GM23248 (cell line): ENCODE results near the gene LIN7C. TPM values are rescaled to one million over a fixed set of nuclear protein-coding genes. Genes with fewer than 3 reads are reported as not detected.

Experiments used
- DNase-seq: peaks from one replicate; pipeline ENCODE4 v3.0.0-alpha.2; 2015
- H2AFZ ChIP-seq: fragments of 200-600 bp; sonication (generic); 2 replicates; pipeline ENCODE4 v1.6.1; 2016; ENCODE audit warnings: antibody characterized with exemption
- H3F3A ChIP-seq: fragments of 200-600 bp; sonication (generic); 2 replicates; pipeline ENCODE4 v1.6.1; 2016; ENCODE audit warnings: mild to moderate bottlenecking, antibody characterized with exemption, mixed run types; ENCODE audit not compliant: insufficient read depth
- H3K27ac ChIP-seq: fragments of 200-600 bp; sonication (generic); 2 replicates; pipeline ENCODE4 v1.5.1; 2016; ENCODE audit warnings: mild to moderate bottlenecking
- H3K27me3 ChIP-seq: fragments of 200-600 bp; sonication (generic); replicated peaks from 2 replicates; pipeline ENCODE4 v1.6.1; 2016; ENCODE audit warnings: mild to moderate bottlenecking; ENCODE audit not compliant: insufficient read depth
- H3K36me3 ChIP-seq: fragments of 200-600 bp; sonication (generic); 2 replicates; pipeline ENCODE4 v1.6.1; 2016; ENCODE audit warnings: low read depth, mild to moderate bottlenecking
- H3K4me1 ChIP-seq: fragments of 200-600 bp; sonication (generic); 2 replicates; pipeline ENCODE4 v1.6.1; 2016; ENCODE audit warnings: mild to moderate bottlenecking; ENCODE audit not compliant: insufficient read depth
- H3K4me2 ChIP-seq: fragments of 200-600 bp; sonication (generic); one replicate; pipeline ENCODE4 v1.6.1; 2016; ENCODE audit warnings: mild to moderate bottlenecking; ENCODE audit not compliant: unreplicated experiment
- H3K4me3 ChIP-seq: fragments of 200-600 bp; sonication (generic); 2 replicates; pipeline ENCODE4 v1.5.1; 2016; ENCODE audit warnings: mild to moderate bottlenecking
- H3K79me2 ChIP-seq: fragments of 200-600 bp; sonication (generic); 2 replicates; pipeline ENCODE4 v1.6.1; 2016; ENCODE audit warnings: mild to moderate bottlenecking; ENCODE audit not compliant: insufficient read depth
- H3K9ac ChIP-seq: fragments of 200-600 bp; sonication (generic); 2 replicates; pipeline ENCODE4 v1.6.1; 2016; ENCODE audit warnings: mild to moderate bottlenecking
- H3K9me2 ChIP-seq: fragments of 200-600 bp; sonication (generic); 2 replicates; pipeline ENCODE4 v1.6.1; 2016; ENCODE audit warnings: mixed run types, mild to moderate bottlenecking, moderate library complexity; ENCODE audit not compliant: insufficient read depth
- H3K9me3 ChIP-seq: fragments of 200-600 bp; sonication (generic); one replicate; pipeline ENCODE4 v1.6.1; 2017; ENCODE audit warnings: low read depth
- H4K20me1 ChIP-seq: fragments of 200-600 bp; sonication (generic); 2 replicates; pipeline ENCODE4 v1.6.0; 2016; ENCODE audit not compliant: insufficient read depth
- EZH2 ChIP-seq: fragments of 200-600 bp; sonication (generic); IDR thresholded peaks from 2 replicates; pipeline ENCODE4 v1.6.1; 2018; ENCODE audit warnings: antibody characterized with exemption, mild to moderate bottlenecking; ENCODE audit not compliant: insufficient read depth, poor library complexity, severe bottlenecking
- EZH2phosphoT487 ChIP-seq: fragments of 200-600 bp; sonication (generic); IDR thresholded peaks from 2 replicates; pipeline ENCODE4 v1.6.1; 2018; ENCODE audit warnings: antibody characterized with exemption, moderate library complexity, mild to moderate bottlenecking, low read depth; ENCODE audit not compliant: insufficient read depth
- WGBS, 2 experiments: methylation state at CpG; one replicate each; pipeline ENCODE4 v1.1.6; 2015 to 2017; ENCODE audit warnings: low lambda C conversion rate in 2 of 2, low coverage in 1 of 2; ENCODE audit errors: missing lambda C conversion rate in 2 of 2; 5-methylcytosine and 5-hydroxymethylcytosine counted together
- in situ Hi-C: fragments of 300-500 bp; cut with MboI; formaldehyde crosslinking; loops from 2 replicates; pipeline ENCODE4 v1.15.0; 2020
- polyA plus RNA-seq: library from polyadenylated mRNA; unstranded; fragments of >200 nt; fragmentation: Nextera tagmentation; extraction: Ambion mirVana; gene quantifications from 2 replicates; pipeline ENCODE4 v1.2.1, GENCODE V29; 2016
- total RNA-seq: library from RNA; depleted of rRNA; stranded (reverse); fragments of >200 nt; shearing (Covaris generic); gene quantifications from 2 replicates; pipeline ENCODE4 v1.2.3, GENCODE V29; 2014

Gene LIN7C
- total and polyA plus RNA-seq, 2 experiments from 2014 or later = 43.0 to 47.0 TPM

- Histone ChIP-seq H3F3A (peaks cover 20% of the 10 kb centered on the region; the same call in 1 of the 2 replicates), H3K36me3 (peaks cover 35% of the 10 kb centered on the region), H4K20me1 (peaks cover 6% of the 10 kb centered on the region; the same call in 1 of the 2 replicates), H3K4me1 (peaks cover 34% of the 10 kb centered on the region), H3K9me2 (no peaks in the 10 kb centered on the region), H3K27me3 (no peaks in the 10 kb centered on the region), H3K27ac (no peak overlapping the region), H3K4me3 (no peak overlapping the region), H2AFZ (no peak overlapping the region), H3K9ac (no peak overlapping the region), H3K79me2 (peaks cover 74% of the 10 kb centered on the region), H3K4me2 (no peak overlapping the region), H3K9me3 (no peaks in the 10 kb centered on the region)
- TF ChIP-seq EZH2phosphoT487 = no peak
- no peak for TF ChIP-seq EZH2
- no peak for DNase-seq
- in situ Hi-C loops = no loop called here
Observed at GRCh38 chr11:27501100-27501499, 5.5 kb downstream of the LIN7C start.

GRCh38 chr11:27497911-27498310, 8.7 kb downstream of the LIN7C start:
- Histone ChIP-seq H3K9me2 (no peaks in the 10 kb centered on the region), H3K4me1 (peaks cover 18% of the 10 kb centered on the region), H3K9me3 (no peaks in the 10 kb centered on the region), H3K4me2 (no peak overlapping the region), H3K79me2 (peaks cover 73% of the 10 kb centered on the region), H3K36me3 (peaks cover 51% of the 10 kb centered on the region), H4K20me1 (0 out of 2 replicates have a peak, but pooled peaks cover 3% of the 10 kb centered on the region), H3F3A (peaks cover 22% of the 10 kb centered on the region; the same call in 1 of the 2 replicates), H3K27me3 (no peaks in the 10 kb centered on the region), H3K27ac (no peak overlapping the region), H3K9ac (no peak overlapping the region), H3K4me3 (no peak overlapping the region), H2AFZ (no peak overlapping the region)
- no peak for DNase-seq
- WGBS, 2 experiments = 98 to 100% methylated on average over 1 of the region's 1 CpG
- TF ChIP-seq EZH2 (no peak), EZH2phosphoT487 (no peak)
- in situ Hi-C loops = loop anchor here (25.0 kb wide), 2 partner anchors 511 to 1186 kb away; partner anchors contain the start of gene FIBIN

GRCh38 chr11:27497284-27497866, 9.2 kb downstream of the LIN7C start:
- H3K9me2 ChIP-seq = no peaks in the 10 kb centered on the region
- in situ Hi-C loops = loop anchor here (25.0 kb wide), 2 partner anchors 510 to 1185 kb away; partner anchors contain the start of gene FIBIN
- peaks cover 55% of the 10 kb centered on the region for H3K36me3 ChIP-seq
- peaks cover 22% of the 10 kb centered on the region; the same call in 1 of the 2 replicates for H3F3A ChIP-seq
- peaks cover 18% of the 10 kb centered on the region for H3K4me1 ChIP-seq
- no peaks in the 10 kb centered on the region for H3K9me3 ChIP-seq
- no peak overlapping the region for H3K4me3 ChIP-seq
- peak overlapping the region; percentile 49 for H3K27ac ChIP-seq
- no peaks in the 10 kb centered on the region for H3K27me3 ChIP-seq
- H3K79me2 ChIP-seq = peaks cover 69% of the 10 kb centered on the region
- 0 out of 2 replicates have a peak, but pooled peaks cover 3% of the 10 kb centered on the region for H4K20me1 ChIP-seq
- H3K9ac ChIP-seq = peak overlapping the region; percentile 14
- peak overlapping the region; percentile 60 for H3K4me2 ChIP-seq
- DNase-seq = peak; percentile 63
- TF ChIP-seq EZH2phosphoT487 = no peak
- no peak for TF ChIP-seq EZH2
- H2AFZ ChIP-seq = no peak overlapping the region

- peaks cover 18% of the 10 kb centered on the region for H3K4me1 ChIP-seq
- H4K20me1 ChIP-seq = 0 out of 2 replicates have a peak, but pooled peaks cover 3% of the 10 kb centered on the region
- H3K9me2 ChIP-seq = no peaks in the 10 kb centered on the region
- peaks cover 60% of the 10 kb centered on the region for H3K79me2 ChIP-seq
- H3K4me2 ChIP-seq = peak overlapping the region; percentile 60
- H3F3A ChIP-seq = peaks cover 22% of the 10 kb centered on the region; the same call in 1 of the 2 replicates
- H3K4me3 ChIP-seq = no peak overlapping the region
- peak; percentile 54 for DNase-seq
- no peaks in the 10 kb centered on the region for H3K9me3 ChIP-seq
- in situ Hi-C loops = loop anchor here (25.0 kb wide), 2 partner anchors 509 to 1184 kb away; partner anchors contain the start of gene FIBIN
- peak overlapping the region; percentile 49 for H3K27ac ChIP-seq
- WGBS, 2 experiments = 7 to 9% methylated on average over 1 of the region's 1 CpG
- no peak for TF ChIP-seq EZH2
- no peak for TF ChIP-seq EZH2phosphoT487
- H2AFZ ChIP-seq = no peak overlapping the region
- peak overlapping the region; percentile 14 for H3K9ac ChIP-seq
- no peaks in the 10 kb centered on the region for H3K27me3 ChIP-seq
- peaks cover 56% of the 10 kb centered on the region for H3K36me3 ChIP-seq
Observed at GRCh38 chr11:27496461-27496860, 10.1 kb downstream of the LIN7C start.
